IMR-90 (cell line): ENCODE results near the gene OR2AG2. TPM values are rescaled to one million over a fixed set of nuclear protein-coding genes. Genes with fewer than 3 reads are reported as not detected.
A peak's percentile ranks its signal among the peaks of the same experiment; 100 is the strongest.

Source experiments
- ATAC-seq: fragments of 200-7000 bp; cut with Tn5 transposase; 2 replicates; pipeline ENCODE4 v1.9.1; 2020; ENCODE audit warnings: low read depth, mild to moderate bottlenecking, moderate library complexity
- BruUV-seq: library from RNA; stranded (reverse); fragments of 400-500 nt; replicated peaks from 2 replicates; lab custom pipeline; 2021; lab: Mats Ljungman, UMichigan
- CTCF ChIA-PET: fragments of 300-600 bp; formaldehyde crosslinking; extraction: SDS; loops from one replicate; lab custom pipeline; 2021; ENCODE audit warnings: antibody characterized with exemption; lab: Yijun Ruan, JAX
- POLR2A ChIA-PET: fragments of 300-600 bp; sonication (Branson Sonifier 250); formaldehyde crosslinking; loops from one replicate; lab custom pipeline; 2022; ENCODE audit warnings: antibody characterized with exemption; ENCODE audit not compliant: unreplicated experiment; lab: Charles Lee
- DNase-seq: peaks from one replicate; pipeline ENCODE4 v3.0.0; 2013
- H2AFZ ChIP-seq: replicated peaks from 2 replicates; pipeline ENCODE3; 2013; ENCODE audit warnings: low read length, mild to moderate bottlenecking; ENCODE audit not compliant: poor library complexity
- H2AK5ac ChIP-seq: 2 replicates; pipeline ENCODE4 v1.6.1; 2013; ENCODE audit warnings: low read depth, low read length, inconsistent platforms
- H2AK9ac ChIP-seq: replicated peaks from 2 replicates; pipeline ENCODE3; 2013; ENCODE audit warnings: mild to moderate bottlenecking, low read depth, low read length, moderate library complexity; ENCODE audit not compliant: poor library complexity
- H2BK120ac ChIP-seq: 2 replicates; pipeline ENCODE4 v1.6.1; 2013; ENCODE audit warnings: low read depth, low read length, inconsistent platforms
- H2BK15ac ChIP-seq: 3 replicates; pipeline ENCODE4 v1.6.1; 2013; ENCODE audit warnings: low read depth, low read length, inconsistent platforms
- H2BK20ac ChIP-seq: 2 replicates; pipeline ENCODE4 v1.6.1; 2013; ENCODE audit warnings: low read depth, mild to moderate bottlenecking, inconsistent platforms, low read length, moderate library complexity
- H2BK5ac ChIP-seq: 2 replicates; pipeline ENCODE4 v1.6.1; 2013; ENCODE audit warnings: mild to moderate bottlenecking, low read depth, low read length, inconsistent platforms; ENCODE audit not compliant: poor library complexity, severe bottlenecking
- H3K14ac ChIP-seq: replicated peaks from 2 replicates; pipeline ENCODE4 v1.6.1; 2013; ENCODE audit warnings: low read depth, low read length, inconsistent platforms
- H3K18ac ChIP-seq: 2 replicates; pipeline ENCODE4 v1.6.1; 2013; ENCODE audit warnings: low read depth, low read length, control low read depth
- H3K23ac ChIP-seq: 2 replicates; pipeline ENCODE4 v1.6.1; 2013; ENCODE audit warnings: low read depth, low read length, inconsistent platforms
- H3K27ac ChIP-seq: 2 replicates; pipeline ENCODE4 v1.5.1; 2013; ENCODE audit warnings: mild to moderate bottlenecking, control low read depth, low read length; ENCODE audit not compliant: insufficient read depth
- H3K27me3 ChIP-seq: 2 replicates; pipeline ENCODE4 v1.6.1; 2013; ENCODE audit warnings: low read length; ENCODE audit not compliant: control insufficient read depth, insufficient read depth
- H3K36me3 ChIP-seq: 2 replicates; pipeline ENCODE4 v1.6.1; 2013; ENCODE audit warnings: low read length, mixed read lengths; ENCODE audit not compliant: control insufficient read depth, insufficient read depth
- H3K4ac ChIP-seq: 2 replicates; pipeline ENCODE4 v1.6.1; 2013; ENCODE audit warnings: low read depth, low read length, inconsistent platforms
- H3K4me1 ChIP-seq: 2 replicates; pipeline ENCODE4 v1.6.1; 2013; ENCODE audit warnings: low read length, mixed read lengths; ENCODE audit not compliant: control insufficient read depth, insufficient read depth
- H3K4me2 ChIP-seq: 2 replicates; pipeline ENCODE4 v1.6.1; 2013; ENCODE audit warnings: low read depth, mild to moderate bottlenecking, control low read depth, low read length, moderate library complexity
- H3K4me3 ChIP-seq: 2 replicates; pipeline ENCODE4 v1.5.1; 2013; ENCODE audit warnings: low read depth, mild to moderate bottlenecking, control low read depth, low read length, moderate library complexity; ENCODE audit not compliant: insufficient read depth
- H3K56ac ChIP-seq: 2 replicates; pipeline ENCODE4 v1.6.1; 2013; ENCODE audit warnings: low read length, inconsistent platforms; ENCODE audit not compliant: insufficient read depth; ENCODE audit errors: extremely low read depth
- H3K79me1 ChIP-seq, 2 experiments: 2 replicates each; pipeline ENCODE4 v1.6.1; 2013; ENCODE audit warnings: low read length in 2 of 2, inconsistent platforms in 1 of 2, low read depth in 1 of 2
- H3K9ac ChIP-seq: 2 replicates; pipeline ENCODE4 v1.6.1; 2013; ENCODE audit warnings: low read depth, low read length, control low read depth
- H3K9me1 ChIP-seq: 2 replicates; pipeline ENCODE4 v1.6.1; 2013; ENCODE audit warnings: low read length, inconsistent platforms; ENCODE audit not compliant: insufficient read depth
- H3K9me3 ChIP-seq: 2 replicates; pipeline ENCODE4 v1.6.1; 2013; ENCODE audit warnings: low read length; ENCODE audit not compliant: control insufficient read depth, insufficient read depth
- H4K20me1 ChIP-seq: 2 replicates; pipeline ENCODE4 v1.6.1; 2013; ENCODE audit warnings: low read length, inconsistent platforms; ENCODE audit not compliant: insufficient read depth
- H4K5ac ChIP-seq: 2 replicates; pipeline ENCODE4 v1.6.1; 2013; ENCODE audit warnings: mild to moderate bottlenecking, low read depth, low read length, control low read depth
- H4K8ac ChIP-seq, 2 experiments: 2 replicates each; pipeline ENCODE4 v1.6.1; 2013; ENCODE audit warnings: low read depth in 2 of 2, low read length in 2 of 2, control low read depth in 1 of 2, inconsistent platforms in 1 of 2
- H4K91ac ChIP-seq: 2 replicates; pipeline ENCODE4 v1.6.1; 2013; ENCODE audit warnings: low read depth, low read length, inconsistent platforms; ENCODE audit not compliant: insufficient read depth
- BHLHE40 ChIP-seq: fragments of 150-350 bp; IDR thresholded peaks from 2 replicates; pipeline ENCODE4 v1.6.1; 2016; ENCODE audit warnings: mild to moderate bottlenecking, low read depth, low read length
- CEBPB ChIP-seq: IDR thresholded peaks from 2 replicates; pipeline ENCODE4 v1.6.1; 2012; ENCODE audit warnings: low read depth, low read length, improper control_type of control experiment
- CHD1 ChIP-seq: IDR thresholded peaks from 2 replicates; pipeline ENCODE4 v1.6.1; 2012; ENCODE audit warnings: low read depth, low read length, improper control_type of control experiment
- CTCF ChIP-seq: conservative IDR thresholded peaks from 2 replicates; pipeline ENCODE4 v1.5.1; 2012; ENCODE audit warnings: mild to moderate bottlenecking, low read depth, low read length, improper control_type of control experiment
- ELK1 ChIP-seq: fragments of 150-350 bp; IDR thresholded peaks from 2 replicates; pipeline ENCODE4 v1.6.1; 2016; ENCODE audit warnings: low read depth, mild to moderate bottlenecking, low read length, moderate library complexity, borderline replicate concordance
- FOS ChIP-seq: fragments of 150-350 bp; IDR thresholded peaks from 2 replicates; pipeline ENCODE4 v1.6.1; 2016; ENCODE audit warnings: low read depth, low read length
- MAFK ChIP-seq: IDR thresholded peaks from 2 replicates; pipeline ENCODE4 v1.6.1; 2012; ENCODE audit warnings: low read depth, low read length, improper control_type of control experiment
- MAZ ChIP-seq: IDR thresholded peaks from 2 replicates; pipeline ENCODE4 v1.6.1; 2012; ENCODE audit warnings: low read depth, mild to moderate bottlenecking, low read length, improper control_type of control experiment, moderate library complexity, borderline replicate concordance
- MXI1 ChIP-seq: IDR thresholded peaks from 2 replicates; pipeline ENCODE4 v1.6.1; 2012; ENCODE audit warnings: low read depth, mild to moderate bottlenecking, low read length, moderate library complexity, borderline replicate concordance
- NFE2L2 ChIP-seq: fragments of 150-350 bp; IDR thresholded peaks from 2 replicates; pipeline ENCODE4 v1.6.1; 2016; ENCODE audit warnings: low read depth, mild to moderate bottlenecking, low read length
- POLR2A ChIP-seq: IDR thresholded peaks from 2 replicates; pipeline ENCODE4 v1.6.1; 2012; ENCODE audit warnings: mild to moderate bottlenecking, low read depth, low read length
- RAD21 ChIP-seq: IDR thresholded peaks from 2 replicates; pipeline ENCODE4 v1.6.1; 2012; ENCODE audit warnings: low read length, improper control_type of control experiment
- RCOR1 ChIP-seq: IDR thresholded peaks from 2 replicates; pipeline ENCODE4 v1.6.1; 2012; ENCODE audit warnings: mild to moderate bottlenecking, low read length, improper control_type of control experiment; ENCODE audit not compliant: insufficient replicate concordance
- RFX5 ChIP-seq: IDR thresholded peaks from 2 replicates; pipeline ENCODE4 v1.8.0; 2012; ENCODE audit warnings: low read depth, mild to moderate bottlenecking, low read length, moderate library complexity
- SMC3 ChIP-seq: fragments of 150-350 bp; IDR thresholded peaks from 2 replicates; pipeline ENCODE4 v1.6.1; 2016; ENCODE audit warnings: low read depth, mild to moderate bottlenecking, antibody characterized with exemption, low read length, moderate library complexity
- USF2 ChIP-seq: fragments of 150-350 bp; IDR thresholded peaks from 2 replicates; pipeline ENCODE4 v1.6.1; 2017; ENCODE audit warnings: mild to moderate bottlenecking, antibody characterized with exemption, low read length, low read depth
- WGBS, 2 experiments: methylation state at CpG; one replicate each; pipeline versions ENCODE4 v1.1.5 to v1.1.7; 2013; ENCODE audit warnings: missing lambda C conversion rate in 2 of 2; ENCODE audit not compliant: insufficient read length in 1 of 2; ENCODE audit errors: extremely low coverage in 2 of 2; 5-methylcytosine and 5-hydroxymethylcytosine counted together
- dilution Hi-C: fragments of 300-500 bp; cut with HindIII; formaldehyde crosslinking; loops from one replicate; pipeline ENCODE4 v1.14.3; 2018; ENCODE audit warnings: low sequenced_read_pairs; ENCODE audit not compliant: unreplicated experiment
- in situ Hi-C: fragments of 300-500 bp; cut with MboI; formaldehyde crosslinking; loops from 3 replicates; pipeline ENCODE4 v1.14.3; 2019; ENCODE audit warnings: low sequenced_read_pairs, inconsistent platforms, mixed read lengths
- intact Hi-C: fragments of 100-400 bp; cut with micrococcal nuclease; formaldehyde crosslinking; loops from 2 replicates; pipeline ENCODE4 v1.10.0; 2022
- polyA plus RNA-seq, 3 experiments: library from polyadenylated mRNA; depleted of rRNA; stranded (reverse); fragments of >200 nt; gene quantifications; 2 replicates each; pipeline ENCODE4 v1.2.3, GENCODE V29; 2012; ENCODE audit warnings: low replicate concordance in 1 of 3
- total RNA-seq: library from RNA; depleted of rRNA; stranded (reverse); fragments of >200 nt; gene quantifications from 2 replicates; pipeline ENCODE4 v1.2.3, GENCODE V29; 2012

OR2AG2 gene
- total and polyA plus RNA-seq, 2 of the 4 experiments (the other 2 are of a cell fraction) = 0.22 to 0.54 TPM

GRCh38 chr11:6799402-6799801 is 27.6 kb upstream of the OR2AG2 start, which contains the start of gene OR6A2:
Gene OR6A2, minus strand, starts transcription at chr11:6799689. Its CDS starts 3,981 bp downstream, at chr11:6795708.
- ATAC-seq = no peak

More at GRCh38 chr11:6799402-6799801, 27.6 kb upstream of the OR2AG2 start, which contains the start of gene OR6A2:
- Histone ChIP-seq H3K36me3 (no peaks in the 10 kb centered on the region), H3K14ac (no peak within 1 kb of the TSS), H3K4me2 (no peak within 1 kb of the TSS), H3K23ac (no peak within 1 kb of the TSS), H3K9ac (no peak within 1 kb of the TSS), H3K27me3 (no peaks in the 10 kb centered on the region), H3K4me1 (no peaks in the 10 kb centered on the region), H4K8ac (no peak within 1 kb of the TSS), H3K18ac (no peak within 1 kb of the TSS), H3K79me1 (no peaks in the 10 kb centered on the region), H2AK5ac (no peak within 1 kb of the TSS), H3K4me3 (no peak within 1 kb of the TSS), H3K27ac (no peak within 1 kb of the TSS), H2AFZ (no peak within 1 kb of the TSS), H3K56ac (no peak within 1 kb of the TSS), H2BK15ac (no peak within 1 kb of the TSS), H3K9me3 (no peaks in the 10 kb centered on the region), H2BK120ac (no peak within 1 kb of the TSS), H2BK20ac (no peak within 1 kb of the TSS), H2AK9ac (no peak within 1 kb of the TSS), H4K5ac (no peak within 1 kb of the TSS), H3K9me1 (no peaks in the 10 kb centered on the region), H2BK5ac (no peak within 1 kb of the TSS), H4K91ac (no peak within 1 kb of the TSS), H3K4ac (no peak within 1 kb of the TSS), H4K20me1 (no peaks in the 10 kb centered on the region)
- no CpG with 5 or more reads among the region's 1 CpG for WGBS, 2 experiments
- POLR2A ChIA-PET = no interaction called here
- in situ Hi-C loops (no loop called here), dilution Hi-C loops (no loop called here), intact Hi-C loops (no loop called here)
- BruUV-seq = no TSS peak
- DNase-seq = peak; percentile 47
- TF ChIP-seq FOS (no peak), BHLHE40 (no peak), RCOR1 (no peak), CHD1 (no peak), CTCF (no peak), ELK1 (no peak), RFX5 (no peak), RAD21 (no peak), MXI1 (no peak), NFE2L2 (no peak), USF2 (no peak), MAZ (no peak), SMC3 (no peak), POLR2A (no peak), MAFK (no peak), CEBPB (no peak)
- CTCF ChIA-PET = interaction anchor here (2.9 kb wide), 1 partner anchor 13 kb away, joined by 7 read pairs; no protein-coding TSS in a partner anchor
